T-helper 17 cell (primary cell): ENCODE data around the gene HDDC3. TPM values are rescaled to one million over a fixed set of nuclear protein-coding genes. Genes with fewer than 3 reads are reported as not detected.
"Not testable (repeated sequence)": the region's sequence is repeated elsewhere in the genome, so short reads cannot be mapped to it uniquely, and the experiment has no call there.

Experiments
- ATAC-seq: fragments of 150-1000 bp; cut with Tn5 transposase; 2 replicates; pipeline ENCODE4 v1.10.0; 2021; ENCODE audit warnings: mild to moderate bottlenecking, moderate library complexity
- DNase-seq, 3 donors: peaks; one replicate each; pipeline versions ENCODE4 v3.0.0 to v3.0.0-alpha.2; 2020 to 2021
- H3K9me3 ChIP-seq: one replicate; pipeline ENCODE4 v1.7.0; 2013; ENCODE audit warnings: low read length, mild to moderate bottlenecking; ENCODE audit not compliant: control insufficient read depth, poor library complexity, severe bottlenecking
- H3K27ac Mint-ChIP-seq: one replicate; pipeline ENCODE4 v1.8.0; 2022; ENCODE audit warnings: mild to moderate bottlenecking, moderate library complexity, mixed read lengths
- H3K27me3 Mint-ChIP-seq: one replicate; pipeline ENCODE4 v1.8.0; 2022; ENCODE audit warnings: mixed read lengths
- H3K36me3 Mint-ChIP-seq: one replicate; pipeline ENCODE4 v1.8.0; 2022; ENCODE audit warnings: low read depth, mixed read lengths
- H3K4me1 Mint-ChIP-seq: one replicate; pipeline ENCODE4 v1.8.0; 2022; ENCODE audit warnings: mild to moderate bottlenecking, mixed read lengths
- H3K4me3 Mint-ChIP-seq: one replicate; pipeline ENCODE4 v1.8.0; 2022; ENCODE audit warnings: mild to moderate bottlenecking, moderate library complexity, mixed read lengths
- total RNA-seq, 4 donors: library from RNA in 2 of 4; stranded (reverse) in 2 of 4; gene quantifications; one replicate each; pipeline ENCODE4 v1.2.3 and lab custom pipeline; 2022 to 2026

The HDDC3 gene
- total RNA-seq, 2 donors from 2014 or later: 11.1 to 12.9 TPM

DNA sequence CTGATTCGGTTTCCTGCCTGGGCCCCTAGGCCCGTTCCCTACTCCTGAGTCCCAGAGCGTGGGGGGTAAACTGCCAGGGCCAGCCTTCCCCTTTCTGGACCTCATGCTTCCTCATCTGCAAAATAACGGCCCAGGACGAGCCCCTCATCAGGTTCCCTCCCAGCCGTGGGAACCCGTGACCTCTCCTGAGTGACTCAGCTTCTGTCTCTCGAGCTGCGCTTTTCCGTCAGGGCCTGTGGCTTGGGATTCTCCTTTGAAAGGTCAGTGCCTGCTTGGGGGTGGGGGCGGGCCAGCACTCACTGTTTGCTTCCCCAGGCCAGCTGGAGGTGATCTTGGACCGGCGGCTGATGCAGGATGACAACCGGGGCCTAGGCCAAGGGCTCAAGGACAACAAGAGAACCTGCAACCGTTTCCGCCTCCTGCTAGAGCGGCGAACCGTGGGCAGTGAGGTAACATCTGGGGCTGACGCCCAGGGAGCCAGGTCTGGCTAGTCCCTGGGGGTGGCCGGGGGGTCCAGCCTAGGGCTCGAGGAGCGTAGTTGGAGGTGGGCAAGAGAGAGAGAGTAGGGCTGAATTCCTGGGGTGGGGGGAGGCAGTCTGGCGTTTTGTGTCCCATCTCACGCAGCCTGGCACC lies 16.4 kb downstream of the HDDC3 start:
- peak overlapping the region; percentile 25 for H3K4me3 Mint-ChIP-seq
- ATAC-seq (peak; percentile 30), DNase-seq (no peak)
- no peaks in the 10 kb centered on the region for H3K27me3 Mint-ChIP-seq
- no peaks in the 10 kb centered on the region for H3K9me3 ChIP-seq
- H3K36me3 Mint-ChIP-seq: peaks cover 9% of the 10 kb centered on the region
- H3K27ac Mint-ChIP-seq: no peak overlapping the region
- H3K4me1 Mint-ChIP-seq: peaks cover 8% of the 10 kb centered on the region

DNA sequence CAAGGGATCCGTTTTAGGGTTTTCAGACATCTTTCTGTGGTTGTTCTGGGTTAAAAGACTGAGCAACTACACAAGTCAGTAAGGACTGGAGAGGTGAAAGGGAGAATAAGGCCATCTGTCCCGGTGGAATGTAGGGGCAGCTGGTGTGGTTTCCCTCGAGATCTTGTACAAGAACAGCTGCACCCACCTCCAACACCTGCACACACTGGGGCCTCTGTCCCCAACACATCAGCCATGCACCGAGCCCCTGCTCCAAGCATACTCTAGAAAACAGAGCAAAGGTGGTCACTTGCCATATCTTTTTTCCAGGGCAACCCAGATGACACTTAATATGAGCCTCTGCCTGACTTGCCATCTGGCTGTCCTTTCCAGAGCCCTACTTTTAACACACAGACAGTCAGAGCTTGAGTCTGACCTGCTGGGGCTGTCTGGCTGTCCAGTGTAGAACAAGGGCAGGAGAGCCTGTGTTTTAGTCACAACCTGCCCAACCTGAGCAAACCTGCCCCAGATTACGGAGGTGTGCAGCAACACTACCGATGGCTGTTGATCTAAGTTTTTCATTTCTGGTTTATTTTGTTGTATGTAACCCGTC lies 17.0 kb downstream of the HDDC3 start:
- Mint-ChIP-seq H3K4me1 (peaks cover 8% of the 10 kb centered on the region), H3K27me3 (no peaks in the 10 kb centered on the region), H3K27ac (no peak overlapping the region), H3K4me3 (no peak overlapping the region), H3K36me3 (peaks cover 9% of the 10 kb centered on the region)
- no peak for DNase-seq
- ATAC-seq: no peak
- no peaks in the 10 kb centered on the region for H3K9me3 ChIP-seq

DNA sequence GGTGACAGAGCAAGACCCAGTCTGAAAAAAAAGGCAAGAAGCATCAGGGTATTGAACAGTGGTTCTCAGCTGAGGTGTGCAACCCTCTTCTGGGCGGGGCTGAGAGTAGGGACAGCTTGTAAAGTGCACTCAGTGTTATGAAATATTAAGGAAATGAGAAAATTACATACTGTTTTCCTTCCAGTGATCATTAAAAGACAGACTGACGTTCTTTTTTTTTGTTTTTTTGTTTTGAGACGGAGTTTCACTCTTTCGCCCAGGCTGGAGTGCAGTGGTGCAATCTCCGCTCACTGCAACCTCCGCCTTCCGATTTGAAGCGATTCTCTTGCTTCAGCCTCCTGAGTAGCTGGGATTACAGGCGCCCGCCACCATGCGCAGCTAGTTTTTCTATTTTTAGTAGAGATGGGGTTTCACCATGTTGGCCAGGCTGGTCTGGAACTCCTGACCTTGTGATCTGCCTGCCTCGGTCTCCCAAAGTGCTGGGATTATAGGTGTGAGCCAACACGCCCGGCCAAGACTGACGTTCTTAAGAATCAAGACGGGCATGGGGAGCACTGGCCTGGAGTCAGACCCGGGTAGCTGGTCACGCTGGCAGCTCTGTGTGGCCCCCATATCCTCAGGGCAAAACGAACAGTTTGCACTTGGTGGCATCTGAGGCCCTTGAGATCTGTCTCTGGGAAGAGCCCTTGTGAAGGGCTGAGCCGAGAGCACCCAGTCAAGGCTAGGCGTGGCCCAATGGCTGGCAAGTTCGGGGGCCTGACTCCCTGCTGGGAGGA lies 17.9 kb downstream of the HDDC3 start:
- no peaks in the 10 kb centered on the region for H3K9me3 ChIP-seq
- no peak overlapping the region for H3K27ac Mint-ChIP-seq
- no peak for DNase-seq
- H3K36me3 Mint-ChIP-seq: peaks cover 9% of the 10 kb centered on the region
- no peaks in the 10 kb centered on the region for H3K27me3 Mint-ChIP-seq
- ATAC-seq: no peak
- H3K4me3 Mint-ChIP-seq: no peak overlapping the region
- peaks cover 8% of the 10 kb centered on the region for H3K4me1 Mint-ChIP-seq

DNA sequence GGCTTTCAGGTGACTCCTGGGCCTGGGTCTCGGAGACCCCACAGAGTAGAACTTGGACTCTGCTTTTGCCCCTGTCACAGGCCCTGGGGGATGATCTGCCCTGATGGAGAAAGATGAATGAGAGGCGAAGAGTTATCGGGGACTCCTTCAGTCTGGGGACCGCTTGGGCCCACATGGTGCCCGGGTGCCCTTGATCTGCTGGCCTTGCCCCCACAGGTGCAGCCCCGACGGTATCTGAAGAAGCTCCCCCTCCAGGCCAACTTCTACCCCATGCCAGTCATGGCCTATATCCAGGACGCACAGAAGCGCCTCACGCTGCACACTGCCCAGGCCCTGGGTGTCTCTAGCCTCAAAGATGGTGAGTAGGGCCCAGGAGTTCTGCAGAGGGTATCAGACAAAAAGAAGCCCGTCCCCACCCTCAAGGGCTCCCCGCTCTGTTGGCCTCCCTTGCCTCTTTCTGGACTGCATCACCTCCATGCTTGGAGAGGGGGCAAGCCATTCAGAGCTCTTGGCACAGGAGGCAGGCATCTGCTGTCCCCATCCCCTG lies 18.9 kb downstream of the HDDC3 start:
- ATAC-seq: no peak
- H3K4me1 Mint-ChIP-seq: peaks cover 8% of the 10 kb centered on the region
- H3K27me3 Mint-ChIP-seq: no peaks in the 10 kb centered on the region
- H3K36me3 Mint-ChIP-seq: peaks cover 9% of the 10 kb centered on the region
- H3K9me3 ChIP-seq: no peaks in the 10 kb centered on the region
- DNase-seq: no peak
- H3K4me3 Mint-ChIP-seq: no peak overlapping the region
- H3K27ac Mint-ChIP-seq: no peak overlapping the region

- Mint-ChIP-seq H3K27me3 (no peaks in the 10 kb centered on the region), H3K4me3 (no peak overlapping the region), H3K36me3 (peaks cover 9% of the 10 kb centered on the region), H3K4me1 (peaks cover 8% of the 10 kb centered on the region), H3K27ac (no peak overlapping the region)
- H3K9me3 ChIP-seq: no peaks in the 10 kb centered on the region
- DNase-seq: no peak
- no peak for ATAC-seq
Measured at GRCh38 chr15:90912770-90913075, 19.6 kb downstream of the HDDC3 start.

DNA sequence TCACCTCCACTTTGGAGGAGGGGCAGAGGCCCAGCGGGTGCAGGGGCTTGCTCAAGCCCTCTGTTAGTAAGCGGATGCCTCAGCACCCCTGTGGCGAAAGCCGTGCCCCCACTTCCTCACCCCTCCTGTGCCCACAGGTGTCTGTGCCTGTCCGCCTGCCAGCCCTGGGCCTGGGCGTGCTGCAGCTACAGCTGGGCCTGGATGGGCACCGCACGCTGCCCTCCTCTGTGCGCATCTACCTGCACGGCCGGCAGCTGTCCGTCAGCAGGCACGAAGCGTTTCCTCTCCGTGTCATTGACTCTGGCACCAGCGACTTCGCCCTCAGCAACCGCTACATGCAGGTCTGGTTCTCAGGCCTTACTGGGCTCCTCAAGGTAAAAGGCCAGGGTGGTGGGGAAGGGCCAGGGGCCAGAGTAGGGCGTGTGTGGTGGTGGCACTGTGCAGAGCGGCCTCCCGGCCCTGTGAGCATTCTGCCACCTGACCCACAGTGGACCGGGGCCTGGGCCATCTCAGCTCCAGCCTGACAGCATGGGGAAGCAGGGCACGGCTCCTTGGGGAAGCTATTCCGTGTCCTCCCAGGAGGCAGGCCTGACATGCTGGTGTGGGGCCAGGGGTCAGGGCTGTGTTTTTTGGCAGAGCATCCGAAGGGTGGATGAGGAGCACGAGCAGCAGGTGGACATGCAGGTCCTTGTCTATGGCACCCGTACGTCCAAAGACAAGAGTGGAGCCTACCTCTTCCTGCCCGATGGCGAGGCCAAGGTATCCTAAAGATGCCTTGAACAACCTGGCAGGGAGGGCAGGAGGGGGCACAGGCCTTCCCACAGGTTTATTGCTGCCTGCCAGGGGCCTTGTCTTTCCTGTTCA lies 20.2 kb downstream of the HDDC3 start:
- no peaks in the 10 kb centered on the region for H3K27me3 Mint-ChIP-seq
- ATAC-seq: no peak
- H3K4me3 Mint-ChIP-seq: no peak overlapping the region

GRCh38 chr15:90911302-90911623 lies 21.1 kb downstream of the HDDC3 start:
- peaks cover 2% of the 10 kb centered on the region for H3K36me3 Mint-ChIP-seq
- DNase-seq (no peak), ATAC-seq (no peak)
- H3K4me3 Mint-ChIP-seq: no peak overlapping the region
- peaks cover 2% of the 10 kb centered on the region for H3K4me1 Mint-ChIP-seq
- no peaks in the 10 kb centered on the region for H3K27me3 Mint-ChIP-seq
- H3K27ac Mint-ChIP-seq: peak overlapping the region; percentile 32
- no peaks in the 10 kb centered on the region for H3K9me3 ChIP-seq

More for the DNA sequence above, 20.2 kb downstream of the HDDC3 start:
- H3K9me3 ChIP-seq: no peaks in the 10 kb centered on the region
- Mint-ChIP-seq H3K36me3 (peaks cover 6% of the 10 kb centered on the region), H3K27ac (no peak overlapping the region), H3K4me1 (peaks cover 5% of the 10 kb centered on the region)
- no peak for DNase-seq

DNA sequence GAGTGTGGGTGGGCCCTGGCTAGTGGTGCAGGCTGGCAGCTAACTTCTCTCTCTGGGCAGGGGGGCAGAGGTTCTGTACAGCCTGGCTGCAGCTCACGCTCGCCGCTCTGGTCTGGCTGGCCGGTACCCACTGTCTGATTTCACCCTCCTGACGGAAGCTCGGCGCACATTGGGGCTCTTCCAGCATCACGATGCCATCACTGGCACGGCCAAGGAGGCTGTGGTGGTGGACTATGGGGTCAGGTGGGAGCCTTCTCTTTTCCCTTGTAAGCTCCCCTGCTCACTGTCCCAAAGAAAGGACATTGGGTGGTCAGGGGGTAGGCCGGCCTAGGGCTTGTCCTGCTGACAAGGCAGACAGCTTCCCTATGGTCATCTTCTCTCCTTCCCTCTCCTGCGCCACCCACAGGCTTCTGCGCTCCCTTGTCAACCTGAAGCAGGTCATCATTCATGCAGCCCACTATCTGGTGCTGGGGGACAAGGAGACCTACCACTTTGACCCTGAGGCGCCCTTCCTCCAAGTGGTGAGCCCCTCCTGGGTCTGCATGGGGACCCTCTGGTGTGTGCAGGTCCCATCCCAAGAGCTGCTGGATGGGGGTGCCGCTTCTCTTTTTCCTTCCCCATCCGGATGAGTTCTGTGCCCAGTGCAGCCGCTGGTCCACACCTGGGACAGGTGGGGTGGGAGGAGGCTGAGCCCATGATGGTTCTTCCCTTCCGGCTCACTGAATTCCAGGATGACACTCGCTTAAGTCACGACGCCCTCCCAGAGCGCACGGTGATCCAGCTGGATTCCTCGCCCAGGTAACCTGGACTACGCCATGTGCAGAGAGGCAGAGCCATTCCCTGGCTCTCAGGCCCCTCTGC lies 21.7 kb downstream of the HDDC3 start:
- H3K27me3 Mint-ChIP-seq: no peaks in the 10 kb centered on the region
- no peak for ATAC-seq
- DNase-seq: no peak
- H3K4me3 Mint-ChIP-seq: no peak overlapping the region
- peaks cover 3% of the 10 kb centered on the region for H3K36me3 Mint-ChIP-seq
- peaks cover 7% of the 10 kb centered on the region for H3K4me1 Mint-ChIP-seq
- peak overlapping the region; percentile 32 for H3K27ac Mint-ChIP-seq
- no peaks in the 10 kb centered on the region for H3K9me3 ChIP-seq

GRCh38 chr15:90909976-90910375 lies 22.4 kb downstream of the HDDC3 start:
- Mint-ChIP-seq H3K4me3 (no peak overlapping the region), H3K27ac (peak overlapping the region; percentile 60), H3K36me3 (peaks cover 7% of the 10 kb centered on the region), H3K27me3 (no peaks in the 10 kb centered on the region), H3K4me1 (peaks cover 11% of the 10 kb centered on the region)
- no peaks in the 10 kb centered on the region for H3K9me3 ChIP-seq
- DNase-seq: no peak
- no peak for ATAC-seq

GRCh38 chr15:90909449-90909848 lies 22.9 kb downstream of the HDDC3 start:
- H3K4me3 Mint-ChIP-seq, ATAC-seq, DNase-seq, H3K27me3 Mint-ChIP-seq, H3K9me3 ChIP-seq, H3K36me3 Mint-ChIP-seq: not testable (repeated sequence)
- Mint-ChIP-seq H3K27ac (peak overlapping the region; percentile 60), H3K4me1 (peaks cover 11% of the 10 kb centered on the region)

GRCh38 chr15:90907838-90908507 lies 24.4 kb downstream of the HDDC3 start:
- Mint-ChIP-seq H3K4me3 (no peak overlapping the region), H3K27me3 (no peaks in the 10 kb centered on the region), H3K4me1 (peaks cover 16% of the 10 kb centered on the region), H3K27ac (no peak overlapping the region), H3K36me3 (peaks cover 6% of the 10 kb centered on the region)
- no peaks in the 10 kb centered on the region for H3K9me3 ChIP-seq
- ATAC-seq (no peak), DNase-seq (no peak)

DNA sequence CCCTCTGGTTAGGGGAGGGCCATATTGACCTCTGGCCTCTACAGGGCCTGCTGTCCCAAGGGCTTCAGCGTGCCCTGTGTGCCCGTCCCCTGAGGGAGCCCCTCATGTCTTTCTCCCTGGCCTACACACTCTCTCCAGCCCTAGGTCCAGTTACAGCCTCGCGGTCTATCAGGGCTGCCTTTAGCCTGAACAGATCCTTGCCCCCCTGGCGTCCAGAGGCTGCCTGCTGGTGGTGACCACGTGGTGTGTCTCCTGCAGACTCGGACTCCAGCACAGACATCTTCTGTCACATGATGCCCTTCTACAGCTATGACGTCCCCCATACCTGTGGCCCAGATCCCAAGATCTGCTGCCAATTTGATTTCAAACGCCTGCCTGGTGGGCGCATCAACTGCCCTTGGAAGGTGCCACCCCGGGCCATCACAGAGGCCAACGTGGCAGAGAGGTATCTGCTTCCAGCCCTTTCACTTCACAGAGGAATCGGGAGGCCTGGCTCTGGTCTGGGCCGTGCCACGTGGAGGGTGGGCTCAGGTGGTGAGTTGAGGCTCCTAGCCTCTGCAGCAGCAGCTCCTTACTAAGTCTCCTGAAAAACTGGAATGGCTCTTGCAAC lies 25.2 kb downstream of the HDDC3 start:
- H3K9me3 ChIP-seq: no peaks in the 10 kb centered on the region
- Mint-ChIP-seq H3K4me3 (no peak overlapping the region), H3K27me3 (no peaks in the 10 kb centered on the region), H3K27ac (no peak overlapping the region), H3K4me1 (peaks cover 16% of the 10 kb centered on the region), H3K36me3 (peaks cover 6% of the 10 kb centered on the region)
- no peak for ATAC-seq
- no peak for DNase-seq
